GM21423 (cell line): Measurements from ENCODE around the gene EXT2.

Source experiments
- ATAC-seq: cut with Tn5 transposase; IDR thresholded peaks from one replicate; pipeline ENCODE4 v1.9.1; 2021; ENCODE audit warnings: mild to moderate bottlenecking, moderate library complexity; ENCODE audit not compliant: unreplicated experiment

Gene EXT2

GRCh38 chr11:44095506-44096359 is at the start of gene EXT2:
Gene EXT2 (plus strand): TSS chr11:44095678. CDS start chr11:44107713, 12,035 bp downstream.
- peak; percentile 94 for ATAC-seq

- no peak for ATAC-seq
Measured at GRCh38 chr11:44046182-44046581, 49.3 kb upstream of the EXT2 start.

GRCh38 chr11:44047298-44047697 is 48.2 kb upstream of the EXT2 start:
- ATAC-seq = no peak

- no peak for ATAC-seq
Measured at GRCh38 chr11:44047931-44048431, 47.5 kb upstream of the EXT2 start, which contains the start of gene ACCSL. Gene ACCSL (plus strand): TSS chr11:44047981. CDS start chr11:44048037, 56 bp downstream.

- no peak for ATAC-seq
Measured at GRCh38 chr11:44049832-44050231, 45.6 kb upstream of the EXT2 start.

- ATAC-seq = no peak
Measured at GRCh38 chr11:44051171-44051570, 44.3 kb upstream of the EXT2 start.

- no peak for ATAC-seq
Measured at GRCh38 chr11:44057340-44057739, 38.1 kb upstream of the EXT2 start.

- no peak for ATAC-seq
Measured at GRCh38 chr11:44058275-44058674, 37.2 kb upstream of the EXT2 start.

- ATAC-seq = no peak
Measured at GRCh38 chr11:44065161-44065661, 30.3 kb upstream of the EXT2 start.

- peak; percentile 96 for ATAC-seq
Measured at GRCh38 chr11:44065841-44066731, 29.4 kb upstream of the EXT2 start, which contains the start of gene ACCS. Gene ACCS (plus strand): TSS chr11:44066270. CDS start chr11:44067628, 1,358 bp downstream.

GRCh38 chr11:44066732-44067141 is 28.7 kb upstream of the EXT2 start:
- no peak for ATAC-seq

GRCh38 chr11:44067266-44067665 is 28.2 kb upstream of the EXT2 start:
- no peak for ATAC-seq

- no peak for ATAC-seq
Measured at GRCh38 chr11:44068180-44068579, 27.3 kb upstream of the EXT2 start.

- ATAC-seq = no peak
Measured at GRCh38 chr11:44071157-44071556, 24.3 kb upstream of the EXT2 start.

GRCh38 chr11:44072757-44073658 is 22.5 kb upstream of the EXT2 start:
- ATAC-seq = no peak

GRCh38 chr11:44078794-44079193 is 16.7 kb upstream of the EXT2 start:
- no peak for ATAC-seq

GRCh38 chr11:44079376-44079775 is 16.1 kb upstream of the EXT2 start:
- no peak for ATAC-seq

GRCh38 chr11:44080951-44081350 is 14.5 kb upstream of the EXT2 start:
- no peak for ATAC-seq

- ATAC-seq = no peak
Measured at GRCh38 chr11:44082645-44083044, 12.8 kb upstream of the EXT2 start.

GRCh38 chr11:44083433-44083832 is 12.0 kb upstream of the EXT2 start:
- no peak for ATAC-seq
